GM12872 (cell line): ENCODE results near the gene TM4SF20.

Experiments used
- CTCF ChIP-seq: IDR thresholded peaks from 3 replicates; pipeline ENCODE4 v1.5.1; 2011; ENCODE audit warnings: low read depth, mild to moderate bottlenecking, low read length, moderate library complexity; ENCODE audit not compliant: insufficient read depth

TM4SF20 gene

DNA sequence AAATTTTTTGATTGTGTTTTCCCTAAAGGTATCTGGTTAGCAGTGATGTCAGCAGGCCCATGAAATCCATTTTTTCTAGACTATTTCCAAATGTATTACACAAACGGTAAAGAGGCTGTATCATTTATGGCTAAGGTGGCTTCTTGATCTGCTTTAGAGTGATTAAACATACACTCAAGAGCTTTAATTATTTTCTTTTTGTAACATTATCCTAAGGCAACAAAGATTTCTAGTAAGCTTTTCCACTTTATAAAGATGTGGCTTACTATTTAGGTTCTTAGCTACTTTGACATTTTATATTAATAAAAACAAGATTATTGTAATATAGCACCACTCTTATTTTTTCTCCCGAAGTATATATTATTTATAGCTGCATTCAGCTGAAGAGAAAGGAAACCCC, 37.6 kb downstream of the TM4SF20 start:
- no peak for TF ChIP-seq CTCF

- TF ChIP-seq CTCF = no peak
These were observed 39.0 kb downstream of the TM4SF20 start for GRCh38 chr2:227340106-227340505.

DNA sequence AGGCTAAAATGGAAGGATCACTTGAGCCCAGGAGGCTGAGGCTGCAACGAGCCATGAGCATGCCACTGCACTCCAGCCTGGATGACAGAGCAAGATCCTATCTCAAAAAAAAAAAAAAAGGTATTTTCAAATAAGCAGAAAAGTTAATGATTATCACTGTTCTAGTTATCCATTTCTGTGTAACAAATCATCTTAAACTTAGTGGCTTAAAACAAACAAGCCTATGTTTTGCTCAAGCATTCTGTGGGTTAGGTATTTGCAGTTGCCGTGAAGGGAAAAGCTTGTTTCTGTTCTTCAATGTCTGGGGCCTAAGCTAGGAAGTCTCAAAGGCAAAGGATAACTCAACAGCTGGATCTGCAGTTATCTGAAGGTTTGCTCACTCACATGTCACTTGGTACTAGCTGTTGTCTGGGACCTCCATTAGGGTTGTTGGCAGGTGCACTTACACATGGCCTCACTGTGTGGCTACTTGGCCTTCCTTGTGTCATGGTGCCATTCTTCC, 40.0 kb downstream of the TM4SF20 start:
- no peak for TF ChIP-seq CTCF

- TF ChIP-seq CTCF = no peak
These were observed 41.7 kb downstream of the TM4SF20 start for GRCh38 chr2:227337442-227337841.

DNA sequence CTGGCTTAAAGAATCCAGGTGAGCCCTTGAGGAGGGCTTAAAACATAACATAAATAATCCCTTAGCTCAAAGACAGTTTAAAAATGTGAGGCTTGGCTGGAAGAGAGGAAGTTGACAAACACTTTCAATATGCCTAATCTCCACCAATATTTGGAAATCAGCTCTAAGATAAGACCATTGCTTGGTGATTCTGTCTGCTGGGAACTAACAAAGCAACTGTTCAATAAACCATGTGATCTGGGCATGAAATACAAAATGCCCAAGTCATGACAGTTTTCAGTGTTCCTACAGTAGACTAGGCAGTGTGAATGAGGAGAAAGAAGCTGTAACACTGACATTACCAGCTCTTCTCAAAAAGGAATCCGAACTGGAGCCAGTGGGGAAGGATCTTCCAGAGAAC, 43.4 kb downstream of the TM4SF20 start:
- TF ChIP-seq CTCF = no peak

- TF ChIP-seq CTCF = no peak
These were observed 52.3 kb downstream of the TM4SF20 start for GRCh38 chr2:227326783-227327182.

DNA sequence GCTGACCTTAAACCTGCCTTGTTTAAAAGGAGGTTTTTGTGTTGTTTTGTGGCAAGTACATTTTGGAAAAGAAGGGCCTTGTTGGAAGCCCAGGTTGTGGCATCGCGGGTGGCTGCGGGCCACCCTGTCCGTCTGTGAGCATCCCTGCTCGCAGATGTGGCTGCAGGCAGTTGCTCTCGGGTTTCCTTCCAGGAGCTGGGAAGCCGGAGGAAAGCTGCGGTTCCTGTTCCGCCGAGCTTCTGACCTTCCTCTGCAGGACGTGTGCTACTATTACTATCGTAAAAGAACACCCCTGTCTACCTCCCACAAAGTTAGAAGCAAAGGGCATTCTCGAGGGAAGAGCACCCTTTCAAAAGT, 53.3 kb downstream of the TM4SF20 start:
- TF ChIP-seq CTCF = no peak
